Measurements from ENCODE around the gene APOE.
"Not testable (repeated sequence)": the region's sequence is repeated elsewhere in the genome, so short reads cannot be mapped to it uniquely, and the experiment has no call there.

- TF ChIP-seq CTCF, POLR2A (IDR thresholded peaks at IDR 0.05): not testable (repeated sequence)
These were observed 9.0 kb downstream of the APOE start, which contains the start of gene APOC1 for GRCh38 chr19:44914433-44915206.

All from gastroesophageal sphincter (tissue), 3 donors.